GM21515 (cell line): ENCODE results near the gene HOXC12.

Experiments
- ATAC-seq: cut with Tn5 transposase; IDR thresholded peaks from one replicate; pipeline ENCODE4 v1.9.1; 2021; ENCODE audit not compliant: unreplicated experiment

Gene HOXC12

DNA sequence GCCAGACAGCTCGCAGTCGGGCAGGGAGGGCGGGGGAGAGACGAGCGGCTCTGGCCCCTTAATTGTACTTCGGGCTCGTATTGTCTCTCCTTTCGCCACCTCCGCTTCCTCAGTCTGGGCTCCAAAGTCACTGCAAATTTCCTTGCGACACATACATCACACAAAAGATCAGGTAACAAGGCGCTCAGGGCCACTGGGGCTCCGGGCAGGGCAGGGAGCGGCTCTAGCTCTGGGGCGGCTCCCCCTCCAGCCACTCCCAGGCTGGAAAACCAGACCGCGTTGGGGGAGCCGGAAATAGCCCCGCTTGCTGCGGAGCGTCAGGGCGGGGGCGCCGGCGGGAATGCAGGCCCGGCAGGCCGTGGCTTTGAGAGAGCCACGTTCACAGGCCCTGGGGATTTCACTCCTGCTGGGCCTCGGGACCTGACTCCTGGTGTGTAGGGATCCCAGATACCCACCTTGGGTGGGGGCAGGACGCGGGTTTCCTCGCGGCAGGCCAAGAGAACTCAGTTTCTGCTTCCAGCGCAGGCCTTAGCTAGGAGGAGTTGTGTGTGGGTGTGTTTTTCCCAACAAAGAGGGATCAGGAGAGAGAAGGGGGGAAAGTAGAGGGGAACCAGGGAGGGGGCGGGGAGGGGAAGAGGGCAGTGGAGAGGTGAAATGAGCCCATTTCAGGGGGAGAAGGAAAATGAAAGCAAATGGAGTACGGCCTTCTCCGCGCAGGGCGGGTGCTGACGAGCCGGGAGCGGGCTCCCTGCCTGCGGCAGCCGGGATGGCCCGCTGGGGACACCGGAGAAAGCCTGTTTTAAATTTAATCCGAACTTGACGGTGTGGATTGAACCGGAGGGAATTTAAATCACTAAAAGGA lies 40.9 kb downstream of the HOXC12 start:
- ATAC-seq, result no peak

GRCh38 chr12:53996240-53997203 lies 41.8 kb downstream of the HOXC12 start:
- no peak for ATAC-seq

GRCh38 chr12:53997204-53998109 lies 42.8 kb downstream of the HOXC12 start:
- ATAC-seq, result no peak

DNA sequence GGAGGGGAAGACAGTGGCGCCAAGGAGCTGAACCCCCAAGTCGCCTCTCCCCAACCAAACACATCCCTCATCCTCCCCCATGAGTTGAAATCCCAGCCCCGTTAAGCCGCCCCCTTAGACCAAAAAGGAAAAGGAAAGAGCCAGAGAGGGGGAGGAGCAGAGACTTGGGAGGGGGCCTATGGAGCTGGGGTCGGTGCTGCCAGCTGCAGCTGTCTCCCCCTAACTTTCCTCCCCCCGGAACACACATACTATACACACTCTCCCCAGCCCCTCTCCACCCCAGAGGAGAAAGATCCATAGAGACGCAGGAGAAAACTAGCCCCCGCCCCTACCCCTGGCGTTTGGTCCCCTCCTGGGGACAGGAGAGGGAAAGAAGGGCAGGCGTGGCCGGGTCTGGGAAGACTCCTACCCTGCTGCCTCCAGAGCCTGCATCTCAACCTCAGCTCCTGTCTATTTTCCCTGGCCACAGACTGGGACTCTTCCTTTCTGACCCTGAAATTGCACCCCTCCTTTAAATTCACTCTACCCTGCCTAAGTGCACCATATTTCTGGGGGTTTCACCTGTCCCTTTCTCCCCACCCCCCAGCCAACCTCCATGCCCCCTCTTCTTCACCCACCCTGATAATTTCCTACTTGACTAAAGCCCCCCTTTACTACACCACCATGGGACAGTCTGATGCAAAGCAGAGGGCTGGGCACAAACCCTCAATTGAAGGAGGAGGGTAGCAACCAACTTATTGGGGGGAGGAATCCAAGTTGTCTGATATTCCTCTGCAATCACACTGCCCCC lies 43.6 kb downstream of the HOXC12 start:
- ATAC-seq, result no peak

DNA sequence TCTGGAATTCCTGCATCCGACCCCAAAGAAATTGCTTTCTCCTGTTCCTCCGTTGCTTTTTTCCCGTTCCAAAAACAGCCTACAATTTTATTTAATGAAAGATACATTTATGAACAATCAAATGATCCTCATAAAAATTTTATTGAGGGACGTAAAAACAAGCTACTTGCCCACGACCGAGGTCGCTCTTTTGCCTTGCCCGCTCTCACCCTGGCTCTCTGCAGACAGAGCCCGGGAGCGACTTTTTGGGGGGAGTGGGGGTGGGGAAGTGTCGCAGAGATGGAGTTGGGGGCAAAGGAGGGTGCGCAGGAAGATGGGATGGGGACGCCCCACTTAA lies 44.2 kb downstream of the HOXC12 start:
- ATAC-seq, result no peak

DNA sequence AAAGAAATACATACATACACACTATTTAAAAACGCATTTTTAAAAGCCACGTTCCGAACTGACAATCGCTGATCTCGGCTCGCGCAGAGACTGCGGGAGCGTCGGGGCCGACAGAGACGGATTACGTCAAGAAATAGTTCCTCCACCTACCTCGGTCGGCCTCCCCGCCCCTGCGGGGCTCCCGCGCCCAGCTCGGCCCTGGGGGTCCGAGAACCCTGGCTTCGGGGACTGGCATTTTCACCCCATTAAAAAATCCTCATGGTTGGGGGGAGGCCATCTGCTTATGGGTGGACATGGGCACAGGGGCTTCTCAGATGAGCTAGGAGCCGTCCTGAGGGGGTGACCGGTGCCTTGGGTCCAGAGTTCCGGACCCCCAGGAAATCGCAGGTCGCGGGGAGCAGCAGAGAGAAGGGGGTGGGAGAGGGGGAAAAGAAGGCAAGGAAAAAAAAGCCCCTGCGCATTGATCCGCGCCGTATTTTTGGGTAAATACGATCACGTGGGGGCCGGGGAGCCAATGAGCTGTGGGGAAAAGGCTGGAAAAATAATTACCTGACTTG lies 44.9 kb downstream of the HOXC12 start:
- ATAC-seq, result no peak

DNA sequence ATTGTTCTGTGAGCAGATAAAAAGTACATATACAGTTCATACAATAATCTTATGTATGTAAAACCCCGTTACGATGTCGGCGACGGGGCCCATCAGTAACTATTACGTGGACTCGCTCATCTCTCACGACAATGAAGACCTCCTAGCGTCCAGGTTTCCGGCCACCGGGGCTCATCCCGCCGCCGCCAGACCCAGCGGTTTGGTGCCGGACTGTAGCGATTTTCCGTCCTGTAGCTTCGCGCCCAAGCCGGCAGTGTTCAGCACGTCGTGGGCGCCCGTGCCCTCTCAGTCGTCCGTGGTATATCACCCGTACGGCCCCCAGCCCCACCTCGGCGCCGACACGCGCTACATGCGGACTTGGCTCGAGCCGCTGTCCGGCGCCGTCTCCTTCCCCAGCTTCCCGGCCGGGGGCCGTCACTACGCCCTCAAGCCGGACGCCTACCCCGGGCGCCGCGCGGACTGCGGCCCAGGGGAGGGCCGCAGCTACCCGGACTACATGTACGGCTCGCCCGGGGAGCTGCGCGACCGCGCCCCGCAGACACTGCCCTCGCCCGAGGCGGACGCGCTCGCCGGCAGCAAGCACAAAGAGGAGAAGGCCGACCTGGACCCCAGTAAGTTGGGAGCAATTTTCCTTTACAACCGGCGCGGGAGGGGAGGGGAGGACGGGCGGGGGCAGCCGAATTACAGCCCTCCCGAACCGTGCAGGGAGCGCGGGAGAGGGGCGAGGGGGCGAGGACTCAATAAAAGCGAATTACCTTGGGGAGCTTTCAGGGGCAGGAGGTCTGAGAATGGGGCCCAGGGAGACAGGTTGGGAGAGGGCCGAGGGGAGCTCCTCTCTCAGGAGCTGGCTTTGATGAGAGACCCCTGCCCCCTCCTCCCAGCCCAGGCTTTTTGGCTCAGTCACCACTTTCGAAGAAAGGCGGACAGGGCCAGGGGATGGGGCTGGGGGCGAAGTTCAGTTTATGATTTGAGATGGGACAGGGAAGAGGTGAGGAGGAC lies 45.7 kb downstream of the HOXC12 start, which contains the start of gene HOXC9:
HOXC9 (plus strand) TSS at position 46 of the 999 bp plus-strand sequence; CDS start at position 74, 28 bp downstream.
- ATAC-seq, result no peak

- no peak for ATAC-seq
Measured at GRCh38 chr12:54001283-54002187, 46.8 kb downstream of the HOXC12 start.

DNA sequence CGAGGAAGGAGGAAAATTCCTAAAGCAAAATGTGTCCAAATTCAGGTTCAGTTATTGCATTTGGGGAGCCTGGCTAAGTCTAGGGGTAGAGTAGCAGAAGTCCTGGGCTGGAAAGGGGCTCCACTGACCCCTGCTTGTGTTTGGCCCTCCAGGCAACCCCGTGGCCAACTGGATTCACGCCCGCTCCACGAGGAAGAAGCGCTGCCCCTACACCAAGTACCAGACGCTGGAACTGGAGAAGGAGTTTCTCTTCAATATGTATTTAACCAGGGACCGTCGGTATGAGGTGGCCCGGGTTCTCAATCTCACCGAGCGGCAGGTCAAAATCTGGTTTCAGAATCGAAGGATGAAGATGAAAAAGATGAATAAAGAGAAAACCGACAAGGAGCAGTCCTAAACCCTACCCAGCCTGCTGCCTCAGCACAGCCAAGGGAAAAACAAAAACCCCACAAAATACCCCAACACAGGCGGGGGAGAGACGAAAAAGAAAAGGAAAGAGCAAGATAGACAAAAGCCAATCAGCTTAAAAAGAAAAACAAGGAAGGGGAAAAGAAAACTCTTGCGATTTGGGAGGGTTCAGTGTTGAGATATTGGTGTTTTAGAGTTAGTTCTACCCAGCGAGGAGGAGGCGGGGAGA lies 47.7 kb downstream of the HOXC12 start:
- no peak for ATAC-seq

- ATAC-seq, result no peak
Measured at GRCh38 chr12:54002915-54003389, 48.2 kb downstream of the HOXC12 start.

DNA sequence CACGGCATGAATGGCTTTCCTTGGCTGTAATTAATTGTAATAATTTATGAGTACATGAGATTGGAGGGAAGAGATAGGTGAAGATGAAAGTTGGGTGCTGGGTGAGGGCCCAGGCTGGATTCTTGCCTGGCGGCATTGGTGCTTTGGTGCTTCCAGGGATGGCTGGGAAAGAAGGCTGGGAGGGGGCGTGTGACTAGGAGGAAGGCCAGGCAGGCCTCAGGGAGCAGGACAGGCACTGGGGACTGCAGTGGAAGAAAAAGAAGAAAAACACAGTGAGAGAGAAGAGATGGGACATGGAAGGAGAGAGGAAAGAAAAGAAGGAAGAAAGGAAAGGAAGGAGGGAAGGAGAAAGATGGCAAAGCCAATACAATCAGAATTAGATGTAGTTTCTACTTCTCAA lies 48.9 kb downstream of the HOXC12 start:
- no peak for ATAC-seq

- ATAC-seq, result no peak
Measured at GRCh38 chr12:54004063-54004840, 49.5 kb downstream of the HOXC12 start.

- no peak for ATAC-seq
Measured at GRCh38 chr12:54004841-54005530, 50.3 kb downstream of the HOXC12 start.

DNA sequence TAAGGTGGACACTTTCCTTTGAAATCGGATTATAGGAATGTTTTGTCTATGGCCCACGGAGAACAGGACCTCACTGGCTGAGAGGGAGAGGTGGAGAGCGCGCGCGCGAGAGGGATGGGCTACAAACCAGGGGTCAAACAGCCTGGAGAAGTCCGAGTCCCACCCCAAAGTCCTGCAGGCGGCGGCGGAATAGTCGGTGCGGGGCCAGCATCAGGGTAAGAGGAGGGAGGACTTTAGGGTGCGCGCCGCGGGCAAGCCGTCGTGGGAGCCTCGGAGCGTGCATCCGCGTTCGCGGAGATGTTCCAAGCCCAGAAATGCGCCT lies 50.8 kb downstream of the HOXC12 start:
- no peak for ATAC-seq

DNA sequence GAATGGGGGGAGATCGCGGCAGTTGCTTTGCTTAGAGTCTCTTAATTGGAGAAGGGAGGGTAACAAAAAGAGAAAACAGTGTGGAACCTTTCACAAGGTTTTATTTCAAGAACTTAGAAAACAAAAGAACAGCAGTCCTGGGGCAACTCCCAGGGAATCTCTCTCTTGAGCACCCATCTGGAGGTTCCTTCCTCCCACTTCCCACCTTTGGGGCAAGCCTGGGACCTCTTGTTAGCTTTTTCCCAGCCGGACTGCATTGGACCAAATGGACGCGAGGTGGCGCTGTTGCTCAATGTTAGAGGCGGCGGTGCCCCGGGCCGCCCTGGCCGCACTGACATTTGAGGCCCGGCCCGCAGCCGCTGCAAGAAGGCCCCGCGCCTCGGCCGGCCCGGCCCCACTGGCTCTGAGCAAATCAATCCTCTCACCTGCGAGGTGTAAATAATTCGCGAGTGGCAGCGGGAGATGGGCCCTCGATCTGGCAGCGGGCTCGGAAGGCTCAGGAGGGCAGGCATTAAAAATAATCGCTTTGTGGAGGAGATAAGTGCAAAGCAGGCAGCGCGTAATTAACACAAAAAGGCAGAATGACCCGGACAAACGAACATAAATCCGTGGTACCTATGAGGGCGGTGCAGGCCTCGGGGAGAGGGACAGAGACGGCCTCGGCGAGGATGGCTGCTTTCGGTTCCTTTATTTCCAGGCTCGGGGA lies 51.3 kb downstream of the HOXC12 start:
- ATAC-seq, result peak; percentile 61
